Stimulated activated naive CD4-positive, alpha-beta T cell treated with Interleukin-2 at 50 U/mL for 16 hours (primary cell): ENCODE measurements around the gene SMARCC1.

Experiments
- DNase-seq: peaks from one replicate; lab custom pipeline; 2025; lab: John Stamatoyannopoulos, UW

Gene SMARCC1

DNA sequence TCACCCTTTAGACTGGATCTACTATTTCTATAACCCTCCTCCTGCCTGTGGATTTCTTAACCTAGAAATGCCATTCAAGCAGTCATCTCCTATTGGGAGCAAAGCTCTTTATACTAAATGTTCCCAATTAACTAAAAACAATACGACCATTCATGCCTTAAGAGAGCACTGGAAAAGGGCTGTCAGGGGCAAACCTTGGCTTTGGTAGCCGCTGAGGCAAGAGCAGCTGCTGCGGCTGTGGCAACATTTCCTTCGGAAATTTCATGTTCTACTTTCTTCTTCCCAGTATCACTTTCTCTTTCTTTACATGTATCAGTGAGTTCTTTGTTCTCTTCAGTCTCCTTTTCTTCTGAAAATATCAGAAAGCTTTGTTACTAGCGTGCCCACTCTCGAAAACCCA is 146.7 kb downstream of the SMARCC1 start:
- no peak for DNase-seq

- DNase-seq: no peak
These were observed 150.9 kb downstream of the SMARCC1 start for GRCh38 chr3:47630810-47631209.

- no peak for DNase-seq
These were observed 151.9 kb downstream of the SMARCC1 start for GRCh38 chr3:47629770-47630169.

GRCh38 chr3:47628426-47628825 is 153.3 kb downstream of the SMARCC1 start:
- no peak for DNase-seq

DNA sequence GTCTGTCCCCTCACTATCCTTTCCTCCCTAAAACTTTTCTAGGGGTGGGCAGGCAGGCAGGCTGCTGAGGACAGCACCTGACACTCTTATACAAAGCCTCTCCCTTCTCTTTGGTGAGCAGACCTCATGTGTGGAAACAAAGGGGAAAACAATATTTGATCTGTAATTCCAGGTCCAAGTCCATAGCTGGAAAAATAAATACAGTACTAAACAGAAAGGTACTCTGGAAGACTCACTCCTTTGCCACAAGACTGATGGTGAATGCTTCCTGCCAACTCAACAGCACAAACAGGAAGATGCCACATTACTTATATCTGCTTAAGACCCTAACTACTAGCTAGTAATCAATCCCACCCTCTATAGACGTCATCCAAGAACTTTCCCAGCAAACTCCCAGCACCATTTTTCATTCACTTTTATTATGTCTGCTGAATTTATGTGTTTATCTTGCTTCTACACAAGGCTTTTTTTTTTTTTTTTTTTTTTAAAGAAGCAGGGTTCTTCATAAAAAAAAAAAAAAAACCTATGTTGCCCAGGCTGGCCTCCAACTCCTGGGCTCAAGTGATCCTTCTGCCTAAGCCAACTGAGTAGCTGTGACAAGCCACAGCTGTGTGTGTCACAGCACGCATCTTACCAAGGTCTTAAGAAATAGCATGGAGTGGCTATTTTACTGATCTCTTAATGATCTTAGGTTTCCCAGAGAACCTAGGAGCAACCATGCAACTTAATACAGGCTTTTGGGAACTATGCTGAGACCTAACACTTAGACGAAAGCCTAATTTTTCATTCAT is 158.8 kb downstream of the SMARCC1 start:
- no peak for DNase-seq

DNA sequence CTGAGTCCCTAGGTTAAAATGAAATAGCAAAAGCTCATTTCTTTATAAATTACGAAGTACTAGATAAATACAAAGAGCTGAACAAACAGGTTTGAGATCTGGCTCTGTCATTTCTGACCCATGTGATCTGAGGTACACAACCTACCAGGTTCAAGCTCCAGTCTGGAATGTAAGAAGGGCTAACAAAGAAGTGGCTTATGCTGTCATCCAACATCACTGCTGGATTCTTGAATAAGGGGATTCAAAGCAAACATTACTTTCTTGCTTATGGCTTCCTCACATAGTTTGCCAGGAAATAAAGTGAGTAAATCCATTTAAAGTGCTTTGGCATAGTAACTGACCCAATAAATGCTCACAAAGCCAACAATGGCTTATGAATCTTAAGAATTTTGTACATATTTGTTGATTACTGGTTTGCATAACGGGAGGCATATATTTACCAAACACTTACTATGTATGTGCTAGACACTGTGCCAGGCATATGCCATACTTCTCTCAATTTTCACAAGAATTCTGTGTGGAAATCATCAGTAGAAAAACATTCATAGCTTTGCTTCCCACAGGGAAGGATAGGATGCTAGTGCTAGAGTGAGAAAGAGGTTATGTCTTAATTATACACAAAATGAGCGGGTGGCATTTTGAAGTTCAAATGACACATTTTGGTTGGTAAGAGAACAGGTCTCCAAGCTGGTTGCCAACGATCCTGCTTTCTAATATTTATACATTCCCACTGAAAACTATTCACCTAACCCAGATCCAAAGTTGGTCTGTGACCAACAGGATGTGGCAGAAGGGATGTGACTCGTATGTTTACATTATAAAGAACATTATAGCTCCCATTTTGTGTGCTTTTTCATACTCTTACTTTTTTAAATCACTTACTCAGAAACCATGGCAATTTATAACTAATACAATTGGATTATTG is 164.3 kb downstream of the SMARCC1 start:
- DNase-seq: no peak

GRCh38 chr3:47614788-47615187 is 166.9 kb downstream of the SMARCC1 start:
- DNase-seq: no peak

DNA sequence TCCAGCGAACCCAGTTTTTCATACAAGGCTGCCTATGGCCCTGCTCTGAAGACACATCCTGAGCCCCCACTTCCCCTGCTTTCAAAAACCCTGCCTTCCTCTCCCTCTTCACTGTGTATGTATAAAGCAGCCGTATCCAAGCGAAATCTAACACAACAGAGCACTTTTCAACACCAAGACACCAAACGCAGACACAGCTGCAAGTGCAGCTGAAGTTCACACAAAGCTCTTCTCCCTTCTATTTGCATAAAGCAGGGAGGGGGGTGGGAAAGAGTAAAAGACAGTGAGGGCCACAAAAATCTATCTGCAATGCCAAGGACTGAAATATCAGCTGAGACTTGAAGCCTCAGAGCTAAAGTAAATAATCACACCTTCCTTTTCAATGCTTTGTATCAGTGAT is 168.0 kb downstream of the SMARCC1 start:
- DNase-seq: no peak

- no peak for DNase-seq
These were observed 168.8 kb downstream of the SMARCC1 start for GRCh38 chr3:47612879-47613278.

DNA sequence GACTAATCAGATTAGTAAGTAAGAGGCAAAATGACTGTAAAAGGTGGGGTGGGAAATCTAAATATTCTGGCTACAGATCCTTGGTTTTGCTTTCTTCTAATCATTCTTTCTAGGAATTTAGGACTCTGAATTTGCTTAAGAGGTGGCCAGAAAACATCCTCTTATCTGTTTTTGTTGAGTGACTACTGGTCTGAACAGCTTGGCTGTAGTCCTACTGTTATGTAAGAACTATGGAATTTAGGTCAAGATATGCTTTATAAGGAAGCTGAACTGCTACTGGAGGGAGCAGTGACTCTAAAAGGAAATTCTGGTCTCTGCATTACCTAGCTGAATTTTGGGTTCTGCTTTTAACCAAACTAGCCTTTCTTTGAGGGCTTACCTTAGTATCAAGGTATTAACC is 169.5 kb downstream of the SMARCC1 start:
- DNase-seq: no peak

GRCh38 chr3:47611576-47611975 is 170.1 kb downstream of the SMARCC1 start:
- no peak for DNase-seq

GRCh38 chr3:47610583-47610982 is 171.1 kb downstream of the SMARCC1 start:
- DNase-seq: no peak

GRCh38 chr3:47607335-47607734 is 174.4 kb downstream of the SMARCC1 start:
- DNase-seq: no peak

GRCh38 chr3:47606165-47606564 is 175.5 kb downstream of the SMARCC1 start:
- no peak for DNase-seq

GRCh38 chr3:47605652-47606051 is 176.0 kb downstream of the SMARCC1 start:
- DNase-seq: no peak

GRCh38 chr3:47604145-47604544 is 177.5 kb downstream of the SMARCC1 start:
- DNase-seq: no peak

GRCh38 chr3:47603332-47603731 is 178.4 kb downstream of the SMARCC1 start:
- DNase-seq: no peak

DNA sequence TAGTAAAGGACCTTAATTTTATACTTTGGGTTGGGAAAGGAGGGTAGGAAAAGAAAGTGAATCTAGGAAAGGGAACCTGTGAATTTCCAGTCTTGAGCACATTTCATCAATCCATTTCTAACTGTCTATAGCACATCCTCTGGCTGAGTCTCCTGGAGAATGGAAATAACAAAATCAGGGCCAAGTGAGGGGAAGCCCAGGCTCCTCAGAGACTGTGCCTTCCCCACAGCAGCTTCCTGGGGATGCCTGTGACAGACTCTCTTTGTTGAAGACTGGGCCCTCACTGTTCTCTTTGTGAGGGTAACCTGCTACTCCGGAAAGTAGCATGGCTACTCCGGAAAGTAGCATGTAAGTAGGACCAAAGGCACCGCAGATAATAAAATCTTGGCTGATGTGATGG is 180.4 kb downstream of the SMARCC1 start:
- no peak for DNase-seq

- no peak for DNase-seq
These were observed 186.9 kb downstream of the SMARCC1 start for GRCh38 chr3:47594792-47595191.

DNA sequence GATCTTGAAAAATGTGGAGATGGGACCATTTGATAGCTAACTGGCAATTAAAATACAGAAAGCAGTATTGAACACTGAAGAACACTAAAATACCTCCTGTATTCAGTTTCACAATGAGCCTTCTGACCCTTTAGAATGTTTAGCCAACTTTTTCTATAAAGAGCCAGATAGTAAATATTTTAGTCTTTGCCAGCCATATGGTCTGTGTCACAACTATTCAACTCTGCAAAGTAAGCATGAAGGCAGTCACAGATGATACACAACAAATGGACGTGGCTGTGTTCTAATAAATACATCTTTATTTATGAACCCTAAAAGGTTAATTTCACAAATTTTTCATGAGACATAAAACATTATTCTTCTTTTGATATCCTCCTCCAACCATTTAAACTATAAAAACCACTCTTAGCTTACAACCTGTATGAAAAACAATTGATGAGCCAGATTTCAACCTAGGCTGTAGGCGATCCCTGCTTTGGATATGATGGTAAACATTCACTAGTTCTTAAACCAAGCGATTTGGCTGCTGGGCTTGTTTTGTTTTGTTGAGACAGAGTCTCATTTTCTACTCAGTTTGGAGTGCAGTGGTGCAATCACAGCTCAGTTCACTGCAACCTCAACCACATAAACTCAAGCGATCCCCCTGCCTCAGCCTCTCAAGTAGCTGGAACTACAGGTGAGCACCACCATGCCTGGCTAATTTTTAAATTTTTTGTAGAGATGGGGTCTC is 189.5 kb downstream of the SMARCC1 start:
- DNase-seq: no peak

DNA sequence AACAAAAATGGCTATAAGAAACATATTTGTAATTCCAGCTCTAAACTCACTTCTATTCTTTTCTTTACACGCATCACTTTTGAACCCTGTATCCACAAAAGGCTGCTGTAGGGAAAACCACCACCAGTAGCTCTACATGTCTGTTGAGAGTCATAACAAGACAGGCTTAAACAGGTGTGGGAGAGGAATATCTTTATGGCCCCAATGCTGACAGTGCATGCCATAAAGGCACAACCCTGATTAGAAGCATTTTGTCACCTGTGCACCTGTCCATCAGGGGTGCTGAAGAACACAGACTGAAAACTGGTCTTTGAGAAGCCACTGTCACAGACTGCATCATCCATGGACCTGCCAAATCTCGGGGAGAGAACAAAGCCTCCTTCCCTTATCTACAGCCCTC is 191.5 kb downstream of the SMARCC1 start:
- DNase-seq: no peak

- no peak for DNase-seq
These were observed 193.1 kb downstream of the SMARCC1 start for GRCh38 chr3:47588587-47588986.
